ENCODE results near the gene WDFY4.

DNA sequence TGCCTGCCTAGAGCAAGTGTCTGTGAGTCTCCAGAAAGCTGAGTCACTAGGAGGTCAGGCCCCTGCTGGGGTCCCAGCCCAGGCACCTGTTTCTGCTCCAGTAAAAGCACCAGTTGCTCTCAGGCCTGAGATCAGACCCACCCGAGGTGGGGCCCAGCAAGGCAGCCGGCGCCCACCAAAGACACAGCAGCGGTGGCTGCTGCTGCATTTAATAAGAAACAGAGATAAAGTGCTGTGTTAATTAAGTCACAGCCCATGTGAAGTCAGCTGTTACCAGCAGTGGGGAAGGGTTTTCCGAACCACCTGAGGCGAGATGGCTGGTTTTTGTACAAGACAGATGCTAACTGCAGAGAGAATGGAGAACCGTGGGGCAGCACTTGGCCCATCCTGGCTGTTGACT, 267.0 kb downstream of the WDFY4 start:
- TF ChIP-seq ZFX (IDR thresholded peaks at IDR 0.05): no peak
- TF ChIP-seq, protein P1, sequence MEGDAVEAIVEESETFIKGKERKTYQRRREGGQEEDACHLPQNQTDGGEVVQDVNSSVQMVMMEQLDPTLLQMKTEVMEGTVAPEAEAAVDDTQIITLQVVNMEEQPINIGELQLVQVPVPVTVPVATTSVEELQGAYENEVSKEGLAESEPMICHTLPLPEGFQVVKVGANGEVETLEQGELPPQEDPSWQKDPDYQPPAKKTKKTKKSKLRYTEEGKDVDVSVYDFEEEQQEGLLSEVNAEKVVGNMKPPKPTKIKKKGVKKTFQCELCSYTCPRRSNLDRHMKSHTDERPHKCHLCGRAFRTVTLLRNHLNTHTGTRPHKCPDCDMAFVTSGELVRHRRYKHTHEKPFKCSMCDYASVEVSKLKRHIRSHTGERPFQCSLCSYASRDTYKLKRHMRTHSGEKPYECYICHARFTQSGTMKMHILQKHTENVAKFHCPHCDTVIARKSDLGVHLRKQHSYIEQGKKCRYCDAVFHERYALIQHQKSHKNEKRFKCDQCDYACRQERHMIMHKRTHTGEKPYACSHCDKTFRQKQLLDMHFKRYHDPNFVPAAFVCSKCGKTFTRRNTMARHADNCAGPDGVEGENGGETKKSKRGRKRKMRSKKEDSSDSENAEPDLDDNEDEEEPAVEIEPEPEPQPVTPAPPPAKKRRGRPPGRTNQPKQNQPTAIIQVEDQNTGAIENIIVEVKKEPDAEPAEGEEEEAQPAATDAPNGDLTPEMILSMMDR (conservative IDR thresholded peaks at IDR 0.05): no peak

Data from C4-2B (cell line).